GM21576 (cell line): ENCODE results near the gene RABEP1.
"Not testable (repeated sequence)": the region's sequence is repeated elsewhere in the genome, so short reads cannot be mapped to it uniquely, and the experiment has no call there.

Experiments used
- ATAC-seq: cut with Tn5 transposase; IDR thresholded peaks from one replicate; pipeline ENCODE4 v1.9.1; 2021; ENCODE audit warnings: mild to moderate bottlenecking, moderate library complexity; ENCODE audit not compliant: unreplicated experiment

Gene RABEP1

DNA sequence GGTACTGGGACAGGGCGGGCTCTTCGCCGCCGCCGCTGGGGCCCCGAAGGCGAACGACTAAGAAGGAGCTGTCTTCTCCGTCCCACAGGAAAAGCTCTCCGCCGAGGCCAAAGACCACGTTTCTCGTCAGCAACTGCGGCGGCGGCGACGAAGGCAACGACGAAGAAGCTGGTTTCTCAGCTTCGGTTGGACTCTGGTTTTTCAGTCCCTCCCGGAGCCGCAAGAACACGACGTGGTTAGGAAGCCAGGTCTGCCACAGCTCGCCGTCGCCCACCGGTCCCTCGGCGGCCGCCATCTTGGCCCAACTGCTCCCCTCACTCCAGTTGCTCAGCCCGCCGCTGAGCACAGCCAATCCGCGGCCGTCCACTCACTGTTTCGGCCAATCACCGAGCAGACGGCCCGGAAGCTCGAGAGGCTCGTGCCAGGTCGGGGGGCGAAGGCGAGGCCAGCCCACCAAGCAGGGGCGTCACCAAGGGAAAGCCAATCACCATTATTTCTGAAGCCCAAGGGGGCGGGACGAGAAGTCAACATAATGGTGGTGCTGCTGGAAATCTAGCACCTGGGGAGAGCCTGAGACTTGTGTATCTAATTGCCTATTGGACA lies 137.4 kb downstream of the RABEP1 start, which contains the start of gene NUP88:
Gene NUP88 (minus strand): TSS at position 307 of the 603 bp plus-strand sequence. CDS start 12 bp downstream, at position 295.
- peak; percentile 77 for ATAC-seq

DNA sequence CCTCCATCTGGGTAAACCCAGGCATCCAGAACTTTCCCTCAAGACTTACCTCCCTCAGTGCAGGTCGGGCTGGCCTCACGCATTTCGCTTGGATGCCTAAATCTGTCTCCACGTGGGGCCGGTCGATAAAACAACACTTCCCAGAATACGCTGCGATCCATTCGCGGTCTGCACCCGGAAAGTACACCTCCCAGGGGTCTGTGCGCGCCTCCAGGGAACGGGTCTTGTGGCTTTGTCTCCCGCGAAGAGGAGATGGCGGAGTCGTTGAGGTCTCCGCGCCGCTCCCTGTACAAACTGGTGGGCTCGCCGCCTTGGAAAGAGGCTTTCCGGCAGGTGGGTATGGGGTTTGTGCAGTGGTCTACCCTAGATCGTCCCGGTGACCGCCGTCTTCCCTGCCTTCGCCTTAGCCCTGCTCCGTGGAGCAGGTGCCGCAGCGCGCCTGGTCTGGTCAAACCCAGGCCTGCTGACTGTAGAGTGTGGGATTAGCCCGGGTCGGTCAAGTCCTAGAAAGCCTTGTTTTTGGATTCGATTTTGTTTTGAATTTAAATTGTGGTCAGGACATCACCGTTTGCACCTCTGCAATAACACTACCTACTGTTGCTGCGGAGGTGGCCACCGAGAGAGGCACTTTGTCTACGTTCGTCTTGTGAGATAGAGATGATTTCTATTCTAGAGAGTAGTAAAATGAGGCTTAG lies 138.0 kb downstream of the RABEP1 start, which contains the start of gene RPAIN:
Gene RPAIN (plus strand): TSS at position 224 of the 695 bp plus-strand sequence. CDS start 29 bp downstream, at position 253.
- ATAC-seq, result peak; percentile 42

DNA sequence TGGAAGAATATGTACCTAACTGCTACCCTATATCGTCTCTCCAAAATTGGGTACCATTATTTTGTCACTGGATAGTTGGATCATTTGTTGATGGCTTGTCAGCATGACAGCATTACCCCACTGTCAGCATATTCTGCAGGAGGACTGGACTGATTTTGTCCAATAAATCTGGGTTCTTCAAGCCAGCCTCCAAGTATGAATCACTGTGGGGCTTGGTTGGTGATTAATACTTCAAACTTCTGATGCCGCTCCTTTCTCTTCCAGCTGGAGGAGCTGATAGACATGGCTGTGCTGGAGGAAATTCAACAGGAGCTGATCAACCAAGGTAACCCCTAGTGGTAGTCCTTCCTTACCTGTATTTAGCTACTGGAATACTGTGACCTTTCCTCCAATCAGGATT lies 140.4 kb downstream of the RABEP1 start:
- ATAC-seq, result no peak

DNA sequence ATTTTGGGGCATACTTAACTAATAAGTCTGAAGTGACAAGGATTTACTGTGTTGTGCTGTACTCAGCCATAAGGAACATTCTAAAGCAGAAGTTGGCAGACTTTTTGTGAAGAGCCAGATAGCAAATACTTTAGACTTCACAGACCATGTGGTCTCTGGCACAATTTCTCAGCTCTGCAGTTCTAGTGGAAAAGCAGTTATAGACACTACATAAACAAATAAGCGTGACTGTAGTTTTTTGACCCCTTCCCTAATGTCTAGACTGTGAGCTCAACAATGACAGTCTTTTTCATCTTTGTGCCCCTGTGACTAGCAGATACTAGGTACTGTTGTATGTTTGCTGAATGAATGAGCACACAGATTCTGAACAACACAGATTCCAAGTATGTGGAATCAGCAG lies 142.8 kb downstream of the RABEP1 start:
- no peak for ATAC-seq

DNA sequence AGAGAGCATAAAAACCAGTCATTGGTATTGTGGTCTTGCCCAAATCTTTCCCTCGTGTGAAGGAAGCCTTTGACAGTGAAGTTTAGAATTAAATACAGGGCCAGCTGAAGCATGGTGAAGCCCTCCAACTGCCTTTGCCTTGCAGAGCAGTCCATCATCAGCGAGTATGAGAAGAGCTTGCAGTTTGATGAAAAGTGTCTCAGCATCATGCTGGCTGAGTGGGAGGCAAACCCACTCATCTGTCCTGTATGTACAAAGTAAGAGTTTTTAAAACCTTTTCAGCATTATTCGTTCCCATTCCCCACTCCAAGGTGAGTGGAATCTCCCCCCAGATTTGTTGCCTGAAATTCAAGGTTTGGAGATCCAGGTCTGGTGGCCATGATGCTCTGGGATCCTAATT lies 143.7 kb downstream of the RABEP1 start:
- ATAC-seq, result no peak

DNA sequence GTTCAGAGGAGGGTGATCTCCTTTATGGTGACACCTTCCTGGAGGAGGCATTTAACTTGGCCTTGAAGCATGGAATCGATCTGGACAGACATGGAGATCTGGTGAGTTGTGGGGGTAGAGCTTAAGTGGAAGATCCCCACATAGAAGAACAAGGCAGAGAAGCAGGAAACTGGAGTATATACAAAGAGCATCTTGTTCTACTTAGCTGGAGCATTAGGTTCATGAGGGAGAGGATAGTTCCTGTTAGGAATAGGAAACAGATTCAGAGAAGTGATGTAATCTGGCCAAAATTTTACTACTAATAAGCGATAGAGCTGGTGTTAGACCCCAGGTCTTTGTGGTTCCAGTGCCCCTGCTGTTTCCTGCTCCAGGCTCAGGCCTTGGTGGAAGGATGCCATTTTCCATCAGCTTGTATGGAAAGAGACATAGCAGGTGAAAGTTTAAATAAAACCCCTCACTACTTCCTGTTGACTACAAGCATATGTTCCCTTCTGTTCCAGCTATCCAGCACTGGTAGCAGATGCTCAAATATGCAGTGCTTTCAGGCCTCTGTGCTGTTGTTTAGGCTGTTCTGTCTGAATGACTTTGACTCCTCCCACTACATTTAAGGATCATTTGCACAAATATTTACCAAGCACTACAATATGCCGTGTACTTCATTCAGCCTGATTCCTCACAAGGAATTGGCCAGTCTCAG lies 147.3 kb downstream of the RABEP1 start:
- no peak for ATAC-seq

DNA sequence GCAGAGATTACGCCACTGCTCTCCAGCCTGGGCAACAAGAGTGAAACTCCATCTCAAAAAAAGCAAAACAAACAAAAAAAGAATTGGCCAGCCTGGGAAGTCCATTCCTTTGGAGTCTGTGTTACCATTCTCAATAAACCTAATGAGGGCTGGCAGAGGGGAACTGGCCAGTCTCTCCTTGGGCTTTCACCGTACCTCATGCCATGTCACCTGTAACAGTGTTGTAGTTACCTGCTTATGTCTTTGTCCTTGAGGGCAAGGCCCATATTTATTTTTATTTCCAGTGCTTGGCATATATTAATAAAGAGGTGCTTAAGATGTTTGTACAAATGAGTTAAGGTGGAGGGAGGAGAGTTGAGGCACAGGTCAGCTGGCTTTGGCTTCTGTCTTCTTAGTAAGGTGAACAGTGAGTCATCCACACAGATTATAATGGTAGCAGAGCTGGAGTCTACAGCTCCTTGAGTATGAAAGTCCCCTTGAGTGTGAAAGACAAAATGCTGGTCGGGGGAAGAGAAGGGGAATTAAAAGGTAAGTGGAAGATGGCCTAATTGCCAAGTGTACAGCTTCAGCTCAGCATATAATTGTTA lies 148.4 kb downstream of the RABEP1 start:
- ATAC-seq, result no peak

DNA sequence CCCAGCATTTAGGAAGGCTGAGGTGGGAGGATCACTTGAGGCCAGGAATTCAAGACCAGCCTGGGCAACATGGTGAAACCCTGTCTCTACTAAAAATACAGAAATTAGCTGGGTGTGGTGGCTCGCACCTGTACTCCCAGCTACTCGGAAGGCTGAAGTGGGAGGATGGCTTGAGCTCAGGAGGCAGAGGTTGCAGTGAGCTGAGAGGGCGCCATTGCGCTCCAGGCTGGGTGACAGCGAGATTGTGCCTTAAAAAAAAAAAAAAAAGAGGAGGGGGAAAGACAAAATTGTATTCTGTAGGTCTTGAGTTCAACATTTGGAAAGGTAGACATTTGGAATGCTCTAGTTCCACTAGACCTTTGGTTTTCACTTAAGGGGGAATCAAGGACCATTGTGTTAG lies 149.2 kb downstream of the RABEP1 start:
- ATAC-seq, result not testable (repeated sequence)

DNA sequence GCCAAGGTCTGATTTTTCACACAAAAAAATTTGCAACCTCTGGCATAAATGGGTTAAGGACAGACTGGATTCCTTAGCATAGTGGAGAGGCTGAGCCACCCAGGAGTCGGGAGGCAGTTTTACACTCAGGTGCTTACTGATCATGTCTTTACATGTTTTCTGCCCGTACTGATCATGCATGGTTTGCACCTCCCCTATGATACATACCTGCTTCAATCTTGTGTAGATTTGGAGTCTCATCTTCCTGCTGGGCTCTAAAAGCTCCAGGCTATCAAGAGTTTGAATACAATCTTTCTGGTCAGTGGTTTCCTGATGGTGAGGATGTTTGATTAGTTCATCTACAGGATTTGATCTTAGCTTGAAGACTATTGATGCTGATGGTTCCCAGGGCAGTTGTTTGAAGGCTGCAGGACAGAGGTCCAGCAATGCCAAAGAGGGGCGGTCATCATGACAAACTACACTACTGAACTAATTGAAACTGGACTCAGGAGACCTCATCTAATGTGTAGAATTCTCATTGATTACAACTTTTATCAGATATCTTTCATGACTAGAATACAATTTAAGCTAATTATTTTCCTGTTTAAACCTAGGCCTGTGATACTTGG lies 150.0 kb downstream of the RABEP1 start:
- ATAC-seq, result no peak

DNA sequence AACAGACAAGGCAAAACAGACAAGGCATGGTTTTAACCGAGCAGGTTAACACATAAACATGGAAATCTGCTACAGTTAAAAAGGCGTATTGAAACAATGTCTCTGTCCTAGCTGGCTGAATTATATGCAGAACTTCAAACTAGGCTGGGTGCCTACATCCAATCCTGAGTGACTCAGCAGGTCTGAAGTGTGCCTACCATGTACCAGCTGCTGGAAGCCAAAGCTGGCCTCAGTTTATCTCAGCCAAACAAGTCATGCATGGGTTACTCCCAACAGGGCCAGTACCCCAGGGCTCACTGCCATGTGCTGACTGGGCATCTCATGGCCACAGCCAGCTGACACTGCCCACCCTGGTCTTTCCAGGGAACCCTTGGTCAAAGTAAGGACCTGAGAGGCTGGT lies 152.9 kb downstream of the RABEP1 start:
- no peak for ATAC-seq
